Measurements from ENCODE around the gene RASAL3. TPM values are rescaled to one million over a fixed set of nuclear protein-coding genes. Genes with fewer than 3 reads are reported as not detected.
A peak's percentile ranks its signal among the peaks of the same experiment; 100 is the strongest.
"Not testable (repeated sequence)": the region's sequence is repeated elsewhere in the genome, so short reads cannot be mapped to it uniquely, and the experiment has no call there.

The RASAL3 gene
- polyA plus RNA-seq, 6 donors from 2014 or later: 21.8 to 49.9 (median 32.0) TPM

DNA sequence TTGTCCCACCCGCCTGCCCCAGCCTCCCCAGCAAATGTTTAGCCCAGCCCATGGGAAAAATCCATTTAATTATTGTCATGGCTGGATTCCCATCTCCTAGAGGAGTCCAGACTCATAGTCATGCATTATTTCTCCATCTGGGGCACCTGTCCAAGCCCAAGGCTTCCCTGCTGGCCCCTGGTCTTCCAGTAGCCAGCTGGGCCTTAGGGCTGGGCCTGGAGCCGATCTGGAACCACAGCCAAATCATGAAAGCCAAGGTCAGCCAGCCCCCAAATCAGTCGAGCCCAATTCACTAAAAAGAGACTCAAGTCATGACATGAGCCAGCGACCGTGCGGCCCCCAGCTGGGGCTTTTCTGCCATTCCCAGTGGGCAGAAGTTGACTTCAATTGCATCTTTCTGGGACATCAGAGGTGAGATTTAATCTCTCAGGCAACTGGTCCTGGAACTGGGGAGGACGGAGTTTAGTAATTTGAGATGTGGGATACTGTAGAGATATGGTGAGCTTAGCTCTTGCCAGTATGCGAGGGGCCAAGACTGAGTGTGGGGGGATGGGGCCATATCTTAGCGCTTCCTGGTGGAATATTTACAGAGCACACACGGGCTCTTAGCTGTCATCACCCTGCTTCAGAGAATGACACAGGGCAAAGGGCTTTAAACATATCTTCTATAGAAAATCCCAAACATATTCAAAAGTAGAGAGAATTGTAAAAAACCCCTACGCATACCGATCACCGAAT lies 24.3 kb upstream of the RASAL3 start:
- Mint-ChIP-seq H3K4me3 (no peak overlapping the region), H3K27ac (peak overlapping the region in 1 of 6 donors; percentile 59), H3K4me1 (no peaks in the 10 kb centered on the region), H3K27me3 (peaks cover 6 to 9% (median 6%) of the 10 kb centered on the region in 3 donors), H3K9me3 (peaks cover 0 to 14% (median 4%) of the 10 kb centered on the region in 7 donors), H3K36me3 (no peaks in the 10 kb centered on the region)
- ATAC-seq (ENCODE audit: low read depth in 2 of 2) (no peak), DNase-seq (no peak)

- DNase-seq: no peak
- no peak for ATAC-seq (ENCODE audit: low read depth in 2 of 2)
Measured at GRCh38 chr19:15487038-15487437, 22.7 kb upstream of the RASAL3 start.

DNA sequence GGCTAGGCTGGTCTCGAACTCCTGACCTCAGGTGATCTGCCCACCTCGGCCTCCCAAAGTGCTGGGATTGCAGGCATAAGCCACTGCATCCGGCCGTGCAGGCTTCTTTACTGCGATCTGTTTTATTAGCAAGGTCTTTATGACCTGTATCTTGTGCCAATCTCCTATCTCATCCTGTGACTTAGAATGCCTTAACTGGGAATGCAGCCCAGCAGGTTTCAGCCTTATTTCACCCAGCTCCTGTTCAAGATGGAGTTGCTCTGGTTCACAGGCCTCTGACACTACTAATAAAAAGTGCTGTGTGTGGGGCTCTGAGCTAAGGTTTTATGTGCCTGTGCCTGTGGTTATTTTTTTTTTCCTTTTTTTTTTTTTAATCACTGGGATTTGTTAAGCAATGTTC lies 21.4 kb upstream of the RASAL3 start:
- not testable (repeated sequence) for H3K27ac Mint-ChIP-seq; H3K27me3 Mint-ChIP-seq; DNase-seq; H3K4me1 Mint-ChIP-seq; ATAC-seq (ENCODE audit: low read depth in 2 of 2); H3K9me3 Mint-ChIP-seq; H3K4me3 Mint-ChIP-seq; H3K36me3 Mint-ChIP-seq

More at GRCh38 chr19:15487038-15487437, 22.7 kb upstream of the RASAL3 start:
- H3K4me1 Mint-ChIP-seq: no peaks in the 10 kb centered on the region
- peaks cover 0 to 10% (median 4%) of the 10 kb centered on the region in 7 donors for H3K9me3 Mint-ChIP-seq
- H3K27ac Mint-ChIP-seq: no peak overlapping the region
- no peaks in the 10 kb centered on the region for H3K27me3 Mint-ChIP-seq
- H3K36me3 Mint-ChIP-seq: no peaks in the 10 kb centered on the region
- no peak overlapping the region for H3K4me3 Mint-ChIP-seq

DNA sequence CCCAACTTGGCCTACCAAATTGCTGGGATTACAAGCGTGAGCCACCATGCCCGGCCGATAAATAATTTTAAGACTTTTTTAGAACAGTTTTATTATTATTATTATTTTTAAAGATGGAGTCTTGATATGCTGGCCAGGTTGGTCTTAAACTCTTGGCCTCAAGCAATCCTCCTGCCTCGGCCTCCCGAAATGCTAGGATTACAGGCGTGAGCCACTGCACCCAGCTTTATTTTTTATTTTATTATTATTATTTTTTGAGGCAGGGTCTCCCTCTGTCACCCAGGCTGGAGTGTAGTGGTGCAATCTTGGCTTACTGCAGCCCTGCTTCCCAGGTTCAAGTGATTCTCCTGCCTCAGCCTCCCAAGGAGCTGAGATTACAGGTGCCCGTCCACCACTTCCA lies 16.7 kb upstream of the RASAL3 start:
- not testable (repeated sequence) for H3K4me1 Mint-ChIP-seq; H3K36me3 Mint-ChIP-seq; H3K27ac Mint-ChIP-seq; H3K4me3 Mint-ChIP-seq; DNase-seq; H3K9me3 Mint-ChIP-seq; ATAC-seq (ENCODE audit: low read depth in 2 of 2); H3K27me3 Mint-ChIP-seq

- no peak for DNase-seq
- ATAC-seq (ENCODE audit: low read depth in 2 of 2): no peak
- H3K4me3 Mint-ChIP-seq: no peak within 1 kb of the TSS
- H3K27me3 Mint-ChIP-seq: no peaks in the 10 kb centered on the region
- H3K4me1 Mint-ChIP-seq: peaks cover 0 to 3% (median 0%) of the 10 kb centered on the region in 3 donors
- peak within 1 kb of the TSS in 4 of 6 donors; percentile 2 to 36 (median 15) for H3K27ac Mint-ChIP-seq
- no peaks in the 10 kb centered on the region for H3K36me3 Mint-ChIP-seq
- peaks cover 0 to 3% (median 0%) of the 10 kb centered on the region in 7 donors for H3K9me3 Mint-ChIP-seq
Measured at GRCh38 chr19:15479391-15480345, 15.3 kb upstream of the RASAL3 start, which contains the start of gene PGLYRP2. PGLYRP2 (minus strand) TSS chr19:15479501; CDS start chr19:15479371, 130 bp downstream.

GRCh38 chr19:15476325-15476724 lies 12.0 kb upstream of the RASAL3 start:
- Mint-ChIP-seq H3K4me3 (no peak overlapping the region), H3K9me3 (peaks cover 0 to 3% (median 0%) of the 10 kb centered on the region in 7 donors), H3K27me3 (peaks cover 0 to 7% (median 5%) of the 10 kb centered on the region in 3 donors), H3K4me1 (peaks cover 0 to 3% (median 0%) of the 10 kb centered on the region in 3 donors), H3K27ac (no peak overlapping the region), H3K36me3 (no peaks in the 10 kb centered on the region)
- no peak for DNase-seq
- ATAC-seq (ENCODE audit: low read depth in 2 of 2): no peak

GRCh38 chr19:15475611-15476010 lies 11.3 kb upstream of the RASAL3 start:
- Mint-ChIP-seq H3K27ac (no peak overlapping the region), H3K4me3 (no peak overlapping the region), H3K36me3 (no peaks in the 10 kb centered on the region), H3K4me1 (peaks cover 0 to 3% (median 0%) of the 10 kb centered on the region in 3 donors), H3K27me3 (peaks cover 0 to 12% (median 5%) of the 10 kb centered on the region in 3 donors), H3K9me3 (peaks cover 0 to 3% (median 0%) of the 10 kb centered on the region in 7 donors)
- ATAC-seq (ENCODE audit: low read depth in 2 of 2) (no peak), DNase-seq (no peak)

GRCh38 chr19:15475169-15475568 lies 10.8 kb upstream of the RASAL3 start:
- H3K4me3 Mint-ChIP-seq: no peak overlapping the region
- no peaks in the 10 kb centered on the region for H3K36me3 Mint-ChIP-seq
- peaks cover 1 to 4% (median 2%) of the 10 kb centered on the region in 3 donors for H3K4me1 Mint-ChIP-seq
- ATAC-seq (ENCODE audit: low read depth in 2 of 2) (no peak), DNase-seq (no peak)
- peaks cover 0 to 3% (median 0%) of the 10 kb centered on the region in 7 donors for H3K9me3 Mint-ChIP-seq
- peaks cover 3 to 15% (median 5%) of the 10 kb centered on the region in 3 donors for H3K27me3 Mint-ChIP-seq
- no peak overlapping the region for H3K27ac Mint-ChIP-seq

- Mint-ChIP-seq H3K27me3 (peaks cover 17 to 29% (median 18%) of the 10 kb centered on the region in 3 donors), H3K4me1 (peaks cover 13 to 17% (median 15%) of the 10 kb centered on the region in 3 donors)
- not testable (repeated sequence) for H3K27ac Mint-ChIP-seq; H3K36me3 Mint-ChIP-seq; H3K4me3 Mint-ChIP-seq; H3K9me3 Mint-ChIP-seq; DNase-seq; ATAC-seq (ENCODE audit: low read depth in 2 of 2)
Measured at GRCh38 chr19:15473821-15474220, 9.5 kb upstream of the RASAL3 start.

DNA sequence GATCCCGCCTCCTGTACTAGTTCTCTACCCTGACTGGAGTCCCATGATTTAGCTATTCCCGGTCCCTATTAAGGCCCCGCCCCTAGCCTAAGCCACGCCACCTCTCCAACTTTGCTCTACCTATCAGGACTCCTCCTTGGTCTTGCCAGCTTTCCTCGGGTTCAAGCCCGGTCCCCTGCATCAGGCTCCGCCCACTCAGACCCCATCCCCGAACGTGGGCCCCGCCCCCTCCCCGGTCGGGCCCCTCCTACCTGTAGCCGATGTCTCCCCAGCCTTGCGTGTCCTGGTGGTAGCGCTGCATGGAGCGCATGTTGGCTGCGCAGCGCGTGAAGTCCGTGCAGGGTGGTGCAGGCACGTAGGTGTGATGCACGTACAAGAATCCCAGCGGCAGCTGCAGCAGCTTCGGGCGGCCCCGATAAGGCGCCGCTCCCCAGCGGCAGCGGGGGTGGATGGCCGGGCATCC lies 7.3 kb upstream of the RASAL3 start:
- Mint-ChIP-seq H3K36me3 (peaks cover 0 to 18% of the 10 kb centered on the region in 2 donors), H3K9me3 (peaks cover 0 to 2% (median 0%) of the 10 kb centered on the region in 7 donors), H3K27ac (peak overlapping the region in 1 of 6 donors; percentile 56), H3K27me3 (peaks cover 22 to 34% (median 23%) of the 10 kb centered on the region in 3 donors), H3K4me1 (peaks cover 26 to 33% (median 32%) of the 10 kb centered on the region in 3 donors), H3K4me3 (peak overlapping the region in 4 of 8 donors; percentile 10 to 40 (median 26))
- no peak for ATAC-seq (ENCODE audit: low read depth in 2 of 2)
- no peak for DNase-seq

DNA sequence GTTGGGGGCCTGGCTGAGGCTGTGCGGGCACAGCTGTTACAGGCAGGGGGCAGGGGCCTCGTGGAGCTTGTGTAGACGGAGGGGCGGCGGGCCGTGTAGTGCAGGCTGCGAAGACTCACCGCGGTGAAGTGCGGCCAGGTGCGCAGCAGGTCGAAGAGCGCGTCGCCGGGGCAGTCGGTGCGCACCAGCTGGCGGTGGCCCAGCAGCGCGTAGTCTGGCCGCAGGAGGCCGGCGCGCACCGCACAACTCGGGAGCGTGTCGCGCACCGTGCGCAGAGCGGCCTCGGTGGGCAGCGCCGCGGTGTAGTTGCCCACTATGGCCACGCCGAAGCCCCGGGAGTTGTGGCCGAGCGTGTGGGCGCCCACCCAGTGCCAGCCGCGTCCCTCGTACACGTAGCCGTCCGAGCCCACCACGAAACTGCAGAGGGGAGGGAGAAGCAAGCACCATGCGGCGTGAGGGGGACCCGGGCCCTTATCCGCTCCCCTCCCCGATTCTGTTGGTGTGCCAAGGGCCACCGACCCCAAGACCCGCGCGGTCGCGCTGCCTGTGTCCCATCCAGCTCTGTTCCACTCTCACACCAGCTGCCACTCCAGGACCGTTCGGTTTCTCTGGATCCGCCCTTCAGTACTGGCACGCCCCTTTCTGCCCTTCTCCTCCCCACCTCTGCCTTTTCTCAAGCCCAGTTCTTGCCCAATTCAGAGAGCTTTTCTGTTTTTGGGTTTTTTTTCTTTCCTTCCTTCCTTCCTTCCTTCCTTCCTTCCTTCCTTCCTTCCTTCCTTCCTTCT lies 5.4 kb upstream of the RASAL3 start:
- Mint-ChIP-seq H3K4me1 (peaks cover 31 to 38% (median 32%) of the 10 kb centered on the region in 3 donors), H3K9me3 (no peaks in the 10 kb centered on the region), H3K36me3 (peaks cover 0 to 18% of the 10 kb centered on the region in 2 donors), H3K27me3 (peaks cover 22 to 34% (median 23%) of the 10 kb centered on the region in 3 donors), H3K4me3 (peak overlapping the region; percentile 68 to 93 (median 87)), H3K27ac (peak overlapping the region in 1 of 6 donors; percentile 70)
- DNase-seq (peak; percentile 19), ATAC-seq (ENCODE audit: low read depth in 2 of 2) (peak; percentile 69 to 74)

DNA sequence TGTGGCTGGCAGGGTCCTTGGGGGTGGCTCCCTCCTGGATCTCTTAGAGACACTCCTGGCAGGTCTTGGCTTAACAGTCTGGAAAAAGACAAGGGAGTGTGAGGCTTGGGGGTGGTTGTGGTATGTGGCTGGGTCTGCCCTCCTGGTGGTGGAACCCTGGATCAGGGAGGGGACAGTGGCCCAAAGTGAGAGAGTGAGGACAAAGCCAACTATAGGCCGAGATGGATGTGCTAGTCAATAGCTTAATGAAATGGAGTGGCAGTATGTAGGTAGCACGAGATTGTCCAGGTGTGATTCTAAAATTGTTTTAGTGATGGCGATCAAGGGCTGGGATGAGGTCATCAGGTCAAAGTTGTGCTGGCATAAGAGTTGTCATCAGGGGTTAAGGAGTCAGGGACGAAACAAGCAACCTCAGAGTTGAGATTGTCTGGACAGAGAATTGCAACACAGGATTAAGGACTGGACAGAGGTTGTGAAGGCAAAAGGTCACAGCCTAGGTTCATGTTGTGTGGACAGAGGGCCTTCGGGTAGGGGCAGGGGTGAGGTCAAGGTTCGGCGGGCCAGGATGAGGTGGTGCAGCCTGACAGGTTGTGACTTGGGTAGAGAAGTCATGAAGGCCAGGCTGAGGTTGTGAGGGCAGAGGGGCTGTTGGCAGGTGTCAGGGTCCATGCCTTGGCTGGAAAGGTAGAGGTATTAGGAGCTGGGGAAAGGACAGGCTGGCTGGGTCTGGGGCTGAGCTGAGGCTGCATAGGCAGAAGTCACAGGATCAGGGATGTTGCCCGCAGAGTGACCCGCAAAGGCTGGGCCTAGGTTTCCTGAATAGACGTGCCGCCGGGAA lies 4.5 kb upstream of the RASAL3 start:
- no peak for ATAC-seq (ENCODE audit: low read depth in 2 of 2)
- Mint-ChIP-seq H3K4me1 (peaks cover 35 to 43% (median 37%) of the 10 kb centered on the region in 3 donors), H3K9me3 (no peaks in the 10 kb centered on the region), H3K4me3 (peak overlapping the region; percentile 68 to 93 (median 80)), H3K27me3 (peaks cover 22 to 34% (median 23%) of the 10 kb centered on the region in 3 donors), H3K36me3 (peaks cover 0 to 18% of the 10 kb centered on the region in 2 donors), H3K27ac (peak overlapping the region in 3 of 6 donors; percentile 2 to 18 (median 5))
- no peak for DNase-seq

All from naive B cell (primary cell).